Activated B cell treated with CpG ODN at 0.5 μM for 24 hours (primary cell): ENCODE measurements around the gene DNAJC15. TPM values are rescaled to one million over a fixed set of nuclear protein-coding genes. Genes with fewer than 3 reads are reported as not detected.

Experiments
- ATAC-seq: fragments of 200-7000 bp; cut with Tn5 transposase; one replicate; pipeline ENCODE4 v1.10.0; 2021; ENCODE audit warnings: low read depth, mild to moderate bottlenecking, moderate library complexity
- CTCF ChIA-PET: fragments of 350-600 bp; sonication (Branson Sonifier 250); formaldehyde crosslinking; loops from one replicate; lab custom pipeline; 2021; ENCODE audit warnings: antibody characterized with exemption; lab: Charles Lee
- POLR2A ChIA-PET: fragments of 350-600 bp; sonication (Branson Sonifier 250); formaldehyde crosslinking; loops from one replicate; lab custom pipeline; 2021; ENCODE audit warnings: antibody characterized with exemption; lab: Charles Lee
- DNase-seq: peaks from one replicate; pipeline ENCODE4 v3.0.0; 2022
- H3K27ac Mint-ChIP-seq: one replicate; pipeline ENCODE4 v1.8.0; 2020; ENCODE audit warnings: mixed read lengths
- H3K27me3 Mint-ChIP-seq: one replicate; pipeline ENCODE4 v1.8.0; 2021; ENCODE audit warnings: mixed read lengths
- H3K36me3 Mint-ChIP-seq: one replicate; pipeline ENCODE4 v1.8.0; 2021; ENCODE audit warnings: low read depth, mixed read lengths
- H3K4me1 Mint-ChIP-seq: one replicate; pipeline ENCODE4 v1.8.0; 2021; ENCODE audit warnings: mixed read lengths
- H3K4me3 Mint-ChIP-seq: one replicate; pipeline ENCODE4 v1.8.0; 2020; ENCODE audit warnings: mild to moderate bottlenecking, mixed read lengths
- H3K9me3 Mint-ChIP-seq: one replicate; pipeline ENCODE4 v1.8.0; 2020; ENCODE audit warnings: mixed read lengths
- intact Hi-C: fragments of 100-400 bp; cut with micrococcal nuclease; formaldehyde crosslinking; loops from one replicate; pipeline ENCODE4 v1.15.1; 2024
- total RNA-seq: library from RNA; stranded (reverse); gene quantifications from 2 replicates; pipeline ENCODE4 v1.2.3, GENCODE V29; 2022
- TF ChIP-seq, protein P1 (sequence below): fragments of 200-600 bp; IDR thresholded peaks from one replicate; pipeline ENCODE4 v1.8.0; 2022; ENCODE audit warnings: antibody characterized with exemption, mild to moderate bottlenecking

DNAJC15 gene
- total RNA-seq, 1 donor from 2014 or later = 19.1 TPM

DNA sequence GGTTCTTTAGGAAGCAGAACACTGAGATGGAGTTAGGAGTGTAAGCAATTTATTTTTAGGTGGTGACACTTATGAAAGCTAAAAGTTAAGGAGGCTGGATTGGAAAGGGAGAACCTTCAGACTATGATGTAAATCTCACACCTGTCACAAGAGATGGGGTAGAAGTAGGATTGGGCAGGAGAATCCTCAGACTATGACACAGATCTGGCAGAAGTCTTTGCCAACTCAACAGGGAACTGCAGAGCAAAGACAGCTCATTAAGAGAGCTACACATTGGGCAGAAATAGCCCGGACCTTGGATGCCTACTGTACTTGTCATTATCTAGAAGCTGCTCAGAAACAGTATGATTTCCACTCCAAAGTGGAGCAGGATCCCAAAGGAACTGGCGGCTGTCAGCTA is 134.4 kb downstream of the DNAJC15 start:
- no peaks in the 10 kb centered on the region for H3K9me3 Mint-ChIP-seq
- no peak overlapping the region for H3K27ac Mint-ChIP-seq
- POLR2A ChIA-PET = no interaction called here
- no peak for DNase-seq
- H3K4me3 Mint-ChIP-seq = no peak overlapping the region
- no peaks in the 10 kb centered on the region for H3K4me1 Mint-ChIP-seq
- ATAC-seq = no peak
- TF ChIP-seq, protein P1, sequence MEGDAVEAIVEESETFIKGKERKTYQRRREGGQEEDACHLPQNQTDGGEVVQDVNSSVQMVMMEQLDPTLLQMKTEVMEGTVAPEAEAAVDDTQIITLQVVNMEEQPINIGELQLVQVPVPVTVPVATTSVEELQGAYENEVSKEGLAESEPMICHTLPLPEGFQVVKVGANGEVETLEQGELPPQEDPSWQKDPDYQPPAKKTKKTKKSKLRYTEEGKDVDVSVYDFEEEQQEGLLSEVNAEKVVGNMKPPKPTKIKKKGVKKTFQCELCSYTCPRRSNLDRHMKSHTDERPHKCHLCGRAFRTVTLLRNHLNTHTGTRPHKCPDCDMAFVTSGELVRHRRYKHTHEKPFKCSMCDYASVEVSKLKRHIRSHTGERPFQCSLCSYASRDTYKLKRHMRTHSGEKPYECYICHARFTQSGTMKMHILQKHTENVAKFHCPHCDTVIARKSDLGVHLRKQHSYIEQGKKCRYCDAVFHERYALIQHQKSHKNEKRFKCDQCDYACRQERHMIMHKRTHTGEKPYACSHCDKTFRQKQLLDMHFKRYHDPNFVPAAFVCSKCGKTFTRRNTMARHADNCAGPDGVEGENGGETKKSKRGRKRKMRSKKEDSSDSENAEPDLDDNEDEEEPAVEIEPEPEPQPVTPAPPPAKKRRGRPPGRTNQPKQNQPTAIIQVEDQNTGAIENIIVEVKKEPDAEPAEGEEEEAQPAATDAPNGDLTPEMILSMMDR = no peak
- intact Hi-C loops = no loop called here
- no peaks in the 10 kb centered on the region for H3K27me3 Mint-ChIP-seq
- H3K36me3 Mint-ChIP-seq = no peaks in the 10 kb centered on the region
- CTCF ChIA-PET = interaction anchor here (0.7 kb wide), 1 partner anchor 95 kb away, joined by 3 read pairs; no protein-coding TSS in a partner anchor

DNA sequence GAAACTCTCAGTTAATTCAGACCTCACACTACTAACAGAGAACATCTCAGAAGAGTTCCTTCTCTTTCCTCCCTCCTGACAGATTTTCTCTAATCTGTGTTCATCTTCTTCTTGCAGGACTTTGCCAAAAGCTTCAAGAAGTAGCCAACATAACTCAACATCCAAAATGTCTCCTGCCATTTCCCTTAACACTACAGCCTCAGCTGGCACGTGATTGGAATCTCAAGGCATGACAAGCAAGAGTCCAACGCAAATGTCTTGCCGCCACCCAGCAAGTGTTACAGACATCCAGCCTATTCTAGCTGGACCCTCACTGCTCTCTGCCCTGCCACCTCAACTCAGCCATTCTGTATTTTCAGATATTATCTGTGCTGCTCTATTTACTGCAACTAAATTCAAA is 135.1 kb downstream of the DNAJC15 start:
- TF ChIP-seq, protein P1 = no peak
- ATAC-seq = no peak
- Mint-ChIP-seq H3K4me1 (no peaks in the 10 kb centered on the region), H3K4me3 (no peak overlapping the region), H3K9me3 (no peaks in the 10 kb centered on the region), H3K36me3 (no peaks in the 10 kb centered on the region), H3K27ac (no peak overlapping the region), H3K27me3 (no peaks in the 10 kb centered on the region)
- ChIA-PET POLR2A (no interaction called here), CTCF (no interaction called here)
- intact Hi-C loops = no loop called here
- no peak for DNase-seq

DNA sequence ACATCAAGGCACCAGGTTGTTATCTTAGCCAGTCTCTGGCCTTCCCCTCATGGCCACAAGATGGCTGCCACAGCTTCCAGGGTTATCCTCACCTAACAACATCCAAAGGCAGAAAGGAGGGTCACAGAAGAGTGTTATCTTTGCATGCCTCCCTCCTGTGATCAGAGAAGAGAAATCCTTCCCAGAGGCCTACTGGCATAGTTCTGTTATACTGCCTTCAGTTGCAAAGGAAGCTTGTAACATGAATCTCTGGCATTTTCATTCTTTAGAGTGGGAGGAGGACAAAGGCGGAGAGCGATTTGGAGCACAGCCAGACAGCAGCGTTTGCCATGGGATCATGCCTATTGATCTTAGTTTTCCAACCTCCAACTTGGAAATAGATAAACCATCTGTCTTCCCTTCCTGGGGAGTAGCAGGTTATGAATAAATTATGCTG is 135.7 kb downstream of the DNAJC15 start:
- no peak overlapping the region for H3K4me3 Mint-ChIP-seq
- ATAC-seq (no peak), DNase-seq (no peak)
- no peaks in the 10 kb centered on the region for H3K27me3 Mint-ChIP-seq
- TF ChIP-seq, protein P1 = no peak
- no peak overlapping the region for H3K27ac Mint-ChIP-seq
- intact Hi-C loops = no loop called here
- ChIA-PET CTCF (no interaction called here), POLR2A (no interaction called here)
- H3K36me3 Mint-ChIP-seq = no peaks in the 10 kb centered on the region
- H3K4me1 Mint-ChIP-seq = no peaks in the 10 kb centered on the region
- no peaks in the 10 kb centered on the region for H3K9me3 Mint-ChIP-seq

Other genes with a start within 250 kb of the DNAJC15 start
- gene FAM216B, start 242.0 kb upstream of the DNAJC15 start, total RNA-seq = not detected in 2 replicates
- gene EPSTI1, start 31.3 kb upstream of the DNAJC15 start, total RNA-seq = 30.6 and 32.8 TPM in 2 replicates